PC-9 (cell line): Measurements from ENCODE around the gene OR6K6. TPM values are rescaled to one million over a fixed set of nuclear protein-coding genes. Genes with fewer than 3 reads are reported as not detected.

ENCODE experiments used
- BruUV-seq: library from RNA; stranded (reverse); fragments of 400-500 nt; replicated peaks from 2 replicates; lab custom pipeline; 2021; lab: Mats Ljungman, UMichigan
- CTCF ChIA-PET: fragments of 300-600 bp; sonication (Branson Sonifier 250); formaldehyde crosslinking; loops from one replicate; lab custom pipeline; 2022; ENCODE audit warnings: antibody characterized with exemption; lab: Charles Lee
- POLR2A ChIA-PET: fragments of 300-600 bp; sonication (Branson Sonifier 250); formaldehyde crosslinking; loops from one replicate; lab custom pipeline; 2022; ENCODE audit warnings: antibody characterized with exemption; ENCODE audit not compliant: unreplicated experiment; lab: Charles Lee
- DNase-seq, 2 experiments: peaks; one replicate each; pipeline versions ENCODE4 v3.0.0 to v3.0.0-alpha.2; 2015 to 2022; ENCODE audit warnings: mixed read lengths in 1 of 2
- H2AFZ ChIP-seq: fragments of 200-600 bp; sonication (generic); 2 replicates; pipeline ENCODE4 v1.8.1; 2017; ENCODE audit warnings: antibody characterized with exemption
- H3F3A ChIP-seq: fragments of 200-600 bp; sonication (generic); 2 replicates; pipeline ENCODE4 v1.8.1; 2017; ENCODE audit warnings: antibody characterized with exemption, mild to moderate bottlenecking, low read depth; ENCODE audit not compliant: insufficient read depth
- H3K27ac ChIP-seq: fragments of 200-600 bp; sonication (generic); 2 replicates; pipeline ENCODE4 v1.6.1; 2016; ENCODE audit warnings: mixed run types
- H3K27me3 ChIP-seq: fragments of 200-600 bp; sonication (generic); 2 replicates; pipeline ENCODE4 v1.6.1; 2016; ENCODE audit warnings: low read depth, mixed run types; ENCODE audit not compliant: insufficient read depth
- H3K36me3 ChIP-seq: fragments of 200-600 bp; sonication (generic); 2 replicates; pipeline ENCODE4 v1.6.1; 2016; ENCODE audit warnings: low read depth, mixed run types
- H3K4me1 ChIP-seq: fragments of 200-600 bp; sonication (generic); replicated peaks from 2 replicates; pipeline ENCODE4 v1.6.1; 2016; ENCODE audit warnings: mixed run types; ENCODE audit not compliant: insufficient read depth
- H3K4me2 ChIP-seq: fragments of 200-600 bp; sonication (generic); 2 replicates; pipeline ENCODE4 v1.6.1; 2017; ENCODE audit warnings: mixed run types
- H3K4me3 ChIP-seq: fragments of 200-600 bp; sonication (generic); 2 replicates; pipeline ENCODE4 v1.6.1; 2016; ENCODE audit warnings: mixed run types
- H3K79me2 ChIP-seq: fragments of 200-600 bp; sonication (generic); 2 replicates; pipeline ENCODE4 v1.6.1; 2017; ENCODE audit warnings: low read depth, mixed run types
- H3K9me2 ChIP-seq: fragments of 200-600 bp; sonication (generic); 2 replicates; pipeline ENCODE4 v1.8.1; 2017; ENCODE audit warnings: mild to moderate bottlenecking; ENCODE audit not compliant: insufficient read depth
- H3K9me3 ChIP-seq: fragments of 200-600 bp; sonication (generic); 2 replicates; pipeline ENCODE4 v1.8.1; 2016; ENCODE audit warnings: low read depth; ENCODE audit not compliant: insufficient read depth
- H4K20me1 ChIP-seq: fragments of 200-600 bp; sonication (generic); 2 replicates; pipeline ENCODE4 v1.8.1; 2017; ENCODE audit not compliant: insufficient read depth
- CTCF ChIP-seq: fragments of 200-600 bp; sonication (generic); conservative IDR thresholded peaks from 2 replicates; pipeline ENCODE4 v1.6.1; 2017; ENCODE audit warnings: mixed run types, antibody characterized with exemption, mild to moderate bottlenecking, moderate library complexity
- EZH2 ChIP-seq: fragments of 200-600 bp; sonication (generic); IDR thresholded peaks from 2 replicates; pipeline ENCODE4 v1.8.0; 2017; ENCODE audit warnings: antibody characterized with exemption, low read depth
- intact Hi-C: fragments of 100-400 bp; cut with micrococcal nuclease; formaldehyde crosslinking; loops from one replicate; pipeline ENCODE4 v1.10.0; 2022; ENCODE audit not compliant: unreplicated experiment
- total RNA-seq: library from RNA; stranded (reverse); gene quantifications from 2 replicates; pipeline ENCODE4 v1.2.3, GENCODE V29; 2021

Gene OR6K6
- total RNA-seq, 1 experiment from 2014 or later = not detected

- intact Hi-C loops = no loop called here
- CTCF ChIA-PET = no interaction called here
Observed at GRCh38 chr1:158732524-158732923, 22.0 kb upstream of the OR6K6 start.

DNA sequence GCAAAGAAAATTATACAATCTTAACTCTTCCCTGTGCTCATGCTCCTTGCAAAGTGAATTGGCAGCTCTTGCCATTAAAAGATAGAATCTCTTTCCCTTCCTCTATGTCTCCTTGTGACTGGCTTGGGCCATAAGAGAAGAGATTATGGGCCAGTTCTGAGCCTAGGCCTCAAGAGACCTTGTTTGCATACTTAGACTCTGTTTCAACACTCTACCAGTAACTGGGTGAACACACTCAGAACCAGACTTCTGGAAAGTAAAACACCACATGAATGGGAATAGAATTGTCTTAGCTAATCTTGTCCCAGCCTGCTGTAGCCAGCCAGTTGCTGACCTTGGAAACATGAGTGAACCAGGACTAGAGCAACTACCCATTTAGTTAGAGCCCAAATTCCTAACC is 18.7 kb upstream of the OR6K6 start:
- H3K79me2 ChIP-seq = no peaks in the 10 kb centered on the region
- no peak overlapping the region for H2AFZ ChIP-seq
- no peaks in the 10 kb centered on the region for H3K4me1 ChIP-seq
- ChIA-PET POLR2A (no interaction called here), CTCF (no interaction called here)
- 0 out of 2 replicates have a peak, but pooled peaks cover 6% of the 10 kb centered on the region for H3K27me3 ChIP-seq
- H3K36me3 ChIP-seq = no peaks in the 10 kb centered on the region
- intact Hi-C loops = no loop called here
- DNase-seq = no peak
- H3K9me3 ChIP-seq = no peaks in the 10 kb centered on the region
- H3K9me2 ChIP-seq = no peaks in the 10 kb centered on the region
- no peak overlapping the region for H3K4me3 ChIP-seq
- no peak overlapping the region for H3K27ac ChIP-seq
- no peaks in the 10 kb centered on the region for H4K20me1 ChIP-seq
- BruUV-seq = no TSS peak
- TF ChIP-seq EZH2 (no peak), CTCF (no peak)
- no peaks in the 10 kb centered on the region for H3F3A ChIP-seq
- no peak overlapping the region for H3K4me2 ChIP-seq

More at GRCh38 chr1:158732524-158732923, 22.0 kb upstream of the OR6K6 start:
- H3K4me2 ChIP-seq = no peak overlapping the region
- H3K4me1 ChIP-seq = no peaks in the 10 kb centered on the region
- no peaks in the 10 kb centered on the region for H3K9me3 ChIP-seq
- BruUV-seq = no TSS peak
- no peaks in the 10 kb centered on the region for H3K79me2 ChIP-seq
- TF ChIP-seq CTCF = no peak
- no peaks in the 10 kb centered on the region for H3K9me2 ChIP-seq
- no peaks in the 10 kb centered on the region for H3K27me3 ChIP-seq
- H2AFZ ChIP-seq = no peak overlapping the region
- POLR2A ChIA-PET = no interaction called here
- H3K36me3 ChIP-seq = no peaks in the 10 kb centered on the region
- H3K4me3 ChIP-seq = no peak overlapping the region
- H3K27ac ChIP-seq = no peak overlapping the region
- DNase-seq = no peak
- no peaks in the 10 kb centered on the region for H3F3A ChIP-seq
- H4K20me1 ChIP-seq = no peaks in the 10 kb centered on the region

DNA sequence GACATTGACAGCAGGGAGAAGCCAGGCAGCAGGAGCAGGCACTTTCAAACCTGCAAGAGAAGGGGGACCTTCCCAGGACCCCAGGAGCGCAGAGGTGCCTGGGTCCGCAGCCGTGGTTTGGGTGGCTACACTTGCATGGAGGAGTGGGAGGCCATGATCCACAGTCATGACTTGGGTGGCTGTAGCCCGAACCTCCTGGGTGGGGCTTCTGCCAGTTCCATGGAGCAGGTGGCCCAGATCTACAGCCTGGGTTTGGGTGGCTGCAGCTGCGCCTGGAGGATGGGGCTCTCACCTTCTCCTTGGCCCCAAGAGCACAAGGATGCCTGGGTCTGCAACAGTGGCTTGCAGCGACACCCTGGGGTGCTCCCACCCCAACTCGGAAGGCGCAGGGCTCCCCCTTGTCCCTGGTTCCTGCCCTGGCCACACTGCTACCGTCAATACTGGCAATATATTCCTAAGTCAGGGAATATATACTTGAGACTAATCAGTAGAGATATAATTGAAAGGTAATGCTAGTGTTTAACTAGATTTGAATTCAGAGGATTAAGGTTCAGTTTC is 2.3 kb upstream of the OR6K6 start:
- Histone ChIP-seq H3K27ac (no peak overlapping the region), H3K4me1 (no peaks in the 10 kb centered on the region), H3K9me3 (no peaks in the 10 kb centered on the region), H3K4me2 (no peak overlapping the region), H3F3A (no peaks in the 10 kb centered on the region), H3K27me3 (peaks cover 7% of the 10 kb centered on the region), H3K4me3 (no peak overlapping the region), H3K9me2 (no peaks in the 10 kb centered on the region), H4K20me1 (no peaks in the 10 kb centered on the region), H3K79me2 (no peaks in the 10 kb centered on the region), H2AFZ (no peak overlapping the region), H3K36me3 (no peaks in the 10 kb centered on the region)
- no peak for DNase-seq
- CTCF ChIA-PET = no interaction called here
- BruUV-seq = no TSS peak
- POLR2A ChIA-PET = no interaction called here
- TF ChIP-seq EZH2 = no peak
- no peak for TF ChIP-seq CTCF
- intact Hi-C loops = no loop called here
